Gastroesophageal sphincter (tissue), 4 donors: ENCODE results near the gene INPP4B. TPM values are rescaled to one million over a fixed set of nuclear protein-coding genes. Genes with fewer than 3 reads are reported as not detected.

Experiments
- ATAC-seq: fragments of 150-250 bp; one replicate; pipeline ENCODE4 v1.9.1; 2016; ENCODE audit warnings: mild to moderate bottlenecking, moderate library complexity
- H3K27ac ChIP-seq, 4 donors: fragments of 200-600 bp; sonication (generic) in 3 of 4; 1 replicate in 3 of 4; 2 replicates in 1 of 4; pipeline ENCODE4 v1.5.1; 2016 to 2019
- H3K27me3 ChIP-seq: fragments of 200-600 bp; sonication (generic); one replicate; pipeline ENCODE4 v1.5.1; 2019
- H3K36me3 ChIP-seq, 2 donors: fragments of 200-600 bp; sonication (generic); one replicate each; pipeline ENCODE4 v1.5.1; 2019; ENCODE audit warnings: control low read depth in 1 of 2
- H3K4me1 ChIP-seq, 3 donors: fragments of 200-600 bp; sonication (generic); 1 replicate in 2 of 3; 2 replicates in 1 of 3; pipeline ENCODE4 v1.5.1; 2016 to 2019; ENCODE audit warnings: control low read depth in 2 of 3
- H3K4me3 ChIP-seq, 2 donors: fragments of 200-600 bp; sonication (generic); one replicate each; pipeline ENCODE4 v1.5.1; 2019; ENCODE audit warnings: mild to moderate bottlenecking in 1 of 2, moderate library complexity in 1 of 2
- H3K9me3 ChIP-seq, 3 donors: fragments of 200-600 bp; sonication (generic); one replicate each; pipeline ENCODE4 v1.5.1; 2017 to 2019; ENCODE audit warnings: control low read depth in 2 of 3
- EP300 ChIP-seq: sonication (generic); formaldehyde crosslinking; IDR thresholded peaks from one replicate; pipeline ENCODE4 v1.6.1; 2017; ENCODE audit warnings: antibody characterized with exemption, mild to moderate bottlenecking
- POLR2A ChIP-seq, 2 donors: fragments of 450-650 bp; IDR thresholded peaks; one replicate each; pipeline ENCODE4 v1.6.1; 2017; ENCODE audit warnings: antibody characterized with exemption in 2 of 2, mild to moderate bottlenecking in 2 of 2, moderate library complexity in 1 of 2
- POLR2AphosphoS5 ChIP-seq: sonication (generic); formaldehyde crosslinking; IDR thresholded peaks from one replicate; pipeline ENCODE4 v1.6.1; 2017; ENCODE audit warnings: antibody characterized with exemption
- WGBS, 2 donors: methylation state at CpG; one replicate each; pipeline ENCODE4 v1.1.5; 2018; ENCODE audit warnings: low coverage in 1 of 2; 5-methylcytosine and 5-hydroxymethylcytosine counted together
- total RNA-seq, 4 donors: library from RNA; depleted of rRNA; stranded (reverse); fragments of >200 nt; gene quantifications; one replicate each; pipeline ENCODE4 v1.1.0, GENCODE V29; 2016
- TF ChIP-seq, protein P1 (sequence below), 4 experiments: fragments of 200-600 bp in 2 of 4; fragments of 450-650 bp in 2 of 4; sonication (generic) in 1 of 4; IDR thresholded peaks; one replicate each; pipeline ENCODE4 v1.5.1; 2017 to 2019; ENCODE audit warnings: antibody characterized with exemption in 4 of 4, mild to moderate bottlenecking in 2 of 4, moderate library complexity in 2 of 4

INPP4B gene
- total RNA-seq, 4 donors from 2014 or later: 17.6 to 63.8 (median 31.3) TPM

DNA sequence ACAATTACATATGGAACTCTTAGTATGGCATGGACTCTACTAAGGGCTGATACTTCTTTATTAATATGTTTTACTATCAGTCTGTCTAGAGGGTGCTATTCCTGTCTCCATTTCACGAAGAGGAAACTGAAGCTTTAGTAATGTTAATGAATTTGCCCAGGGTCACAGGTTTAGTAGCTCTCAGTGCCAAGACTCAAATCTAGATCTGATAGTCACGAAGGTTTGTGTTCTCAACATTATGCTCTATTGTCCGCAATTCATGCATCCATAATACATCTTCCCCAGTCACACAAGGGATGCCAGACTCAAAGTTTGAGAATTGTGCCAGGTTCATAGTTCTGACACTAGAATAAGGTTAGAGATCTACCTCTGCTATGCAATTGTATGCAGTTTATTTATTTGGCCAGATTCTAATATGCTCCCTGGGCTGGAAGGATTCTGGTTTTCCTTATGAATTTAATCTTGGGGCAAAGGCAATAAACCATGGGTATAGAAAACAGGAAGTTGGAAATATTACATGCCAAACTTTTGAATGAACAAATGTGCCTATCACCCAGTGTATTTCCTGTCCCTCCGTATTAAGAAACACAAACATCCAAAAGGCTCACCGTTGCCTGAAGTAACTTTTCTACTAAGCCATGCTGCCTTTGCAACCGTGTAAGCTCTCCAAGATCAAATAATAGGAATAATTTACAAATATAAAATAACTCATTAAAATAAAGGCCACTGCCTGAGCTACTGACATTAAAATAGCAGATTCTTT lies 478.5 kb downstream of the INPP4B start:
- no peaks in the 10 kb centered on the region for H3K36me3 ChIP-seq
- no peak overlapping the region for H3K27ac ChIP-seq
- peaks cover 0 to 16% (median under 1%) of the 10 kb centered on the region in 3 donors for H3K4me1 ChIP-seq
- ATAC-seq: no peak
- 57 to 80% methylated on average over 5 to 6 of the region's 6 CpGs for WGBS, 2 donors
- no peaks in the 10 kb centered on the region for H3K27me3 ChIP-seq
- no peak overlapping the region for H3K4me3 ChIP-seq
- H3K9me3 ChIP-seq: no peaks in the 10 kb centered on the region
- TF ChIP-seq POLR2A (IDR thresholded peaks at IDR 0.05) (no peak), EP300 (no peak), POLR2AphosphoS5 (no peak)
- TF ChIP-seq, protein P1, sequence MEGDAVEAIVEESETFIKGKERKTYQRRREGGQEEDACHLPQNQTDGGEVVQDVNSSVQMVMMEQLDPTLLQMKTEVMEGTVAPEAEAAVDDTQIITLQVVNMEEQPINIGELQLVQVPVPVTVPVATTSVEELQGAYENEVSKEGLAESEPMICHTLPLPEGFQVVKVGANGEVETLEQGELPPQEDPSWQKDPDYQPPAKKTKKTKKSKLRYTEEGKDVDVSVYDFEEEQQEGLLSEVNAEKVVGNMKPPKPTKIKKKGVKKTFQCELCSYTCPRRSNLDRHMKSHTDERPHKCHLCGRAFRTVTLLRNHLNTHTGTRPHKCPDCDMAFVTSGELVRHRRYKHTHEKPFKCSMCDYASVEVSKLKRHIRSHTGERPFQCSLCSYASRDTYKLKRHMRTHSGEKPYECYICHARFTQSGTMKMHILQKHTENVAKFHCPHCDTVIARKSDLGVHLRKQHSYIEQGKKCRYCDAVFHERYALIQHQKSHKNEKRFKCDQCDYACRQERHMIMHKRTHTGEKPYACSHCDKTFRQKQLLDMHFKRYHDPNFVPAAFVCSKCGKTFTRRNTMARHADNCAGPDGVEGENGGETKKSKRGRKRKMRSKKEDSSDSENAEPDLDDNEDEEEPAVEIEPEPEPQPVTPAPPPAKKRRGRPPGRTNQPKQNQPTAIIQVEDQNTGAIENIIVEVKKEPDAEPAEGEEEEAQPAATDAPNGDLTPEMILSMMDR (IDR thresholded peaks at IDR 0.05): no peak

DNA sequence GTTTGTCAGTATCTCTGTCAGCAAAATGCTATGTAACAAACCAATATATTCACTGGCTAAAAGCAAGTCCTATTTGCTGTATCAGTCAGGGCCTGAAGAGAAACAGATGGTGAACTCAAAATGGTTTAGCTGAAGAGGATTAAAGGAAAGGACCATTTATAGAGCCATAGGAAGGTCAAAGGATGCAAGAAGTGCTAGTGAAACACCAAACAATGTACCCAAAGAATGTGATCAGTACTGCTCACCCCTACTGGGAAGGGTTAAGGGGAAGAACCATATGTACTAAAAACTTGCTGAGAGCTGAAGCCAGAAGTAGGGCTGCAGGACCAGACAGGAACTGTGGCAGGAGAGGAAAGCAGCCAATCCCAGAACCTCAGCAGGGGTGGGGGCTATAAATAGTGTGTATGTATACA lies 479.3 kb downstream of the INPP4B start:
- no peak for TF ChIP-seq POLR2A (IDR thresholded peaks at IDR 0.05)
- no peak for TF ChIP-seq EP300
- TF ChIP-seq, protein P1 (IDR thresholded peaks at IDR 0.05): no peak
- TF ChIP-seq POLR2AphosphoS5: no peak
- H3K27ac ChIP-seq: no peak overlapping the region
- no peak overlapping the region for H3K4me3 ChIP-seq
- no peaks in the 10 kb centered on the region for H3K27me3 ChIP-seq
- H3K4me1 ChIP-seq: peaks cover 0 to 14% (median 0%) of the 10 kb centered on the region in 3 donors
- no peaks in the 10 kb centered on the region for H3K36me3 ChIP-seq
- no peaks in the 10 kb centered on the region for H3K9me3 ChIP-seq
- ATAC-seq: no peak

DNA sequence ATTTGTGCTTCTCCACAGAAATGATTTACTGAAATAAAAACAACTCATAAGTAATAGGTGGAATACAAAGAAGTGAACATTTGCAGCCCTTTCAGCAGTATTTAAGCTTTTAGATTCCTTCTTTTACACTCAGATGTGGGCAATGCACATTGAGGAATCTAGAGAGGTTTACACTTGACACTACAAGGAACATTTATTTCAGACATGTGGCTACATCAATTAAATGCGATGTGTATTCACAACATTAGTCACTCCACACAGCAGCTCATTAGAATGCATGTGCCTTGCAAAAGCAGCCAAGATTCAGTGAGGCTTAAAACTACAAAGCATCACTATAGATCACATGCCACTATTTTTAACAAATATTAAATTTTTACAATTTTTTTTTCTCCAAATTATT lies 480.7 kb downstream of the INPP4B start:
- H3K27me3 ChIP-seq: no peaks in the 10 kb centered on the region
- no peak overlapping the region for H3K27ac ChIP-seq
- no peaks in the 10 kb centered on the region for H3K36me3 ChIP-seq
- peaks cover 0 to 14% (median 0%) of the 10 kb centered on the region in 3 donors for H3K4me1 ChIP-seq
- no peak for ATAC-seq
- no peaks in the 10 kb centered on the region for H3K9me3 ChIP-seq
- no peak overlapping the region for H3K4me3 ChIP-seq
- 25 to 55% methylated on average over 1 of the region's 1 CpG for WGBS, 2 donors
- TF ChIP-seq EP300 (no peak), POLR2A (IDR thresholded peaks at IDR 0.05) (no peak), POLR2AphosphoS5 (no peak)
- TF ChIP-seq, protein P1 (IDR thresholded peaks at IDR 0.05): no peak

DNA sequence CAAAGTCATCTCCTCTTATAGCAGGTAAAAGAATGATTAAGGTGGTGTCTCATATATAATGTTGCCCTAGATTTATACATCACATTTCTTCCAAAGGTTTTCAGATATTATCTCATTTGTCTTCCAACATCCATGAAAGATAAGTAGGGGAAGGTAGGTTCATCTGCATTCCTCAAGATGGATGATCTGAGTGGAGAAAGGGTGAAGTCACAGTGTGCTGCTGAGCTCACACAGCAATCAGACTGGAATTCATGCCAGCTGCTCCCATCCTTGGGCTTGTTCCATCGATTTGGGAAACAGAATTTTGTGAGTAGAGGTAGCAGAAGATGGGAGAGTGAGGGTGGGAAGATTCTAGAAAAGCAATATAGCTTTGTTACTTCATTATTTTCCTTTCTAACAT lies 482.4 kb downstream of the INPP4B start:
- no peak for ATAC-seq
- Histone ChIP-seq H3K27ac (no peak overlapping the region), H3K4me3 (no peak overlapping the region), H3K4me1 (peaks cover 0 to 14% (median 0%) of the 10 kb centered on the region in 3 donors), H3K36me3 (no peaks in the 10 kb centered on the region), H3K27me3 (no peaks in the 10 kb centered on the region), H3K9me3 (no peaks in the 10 kb centered on the region)
- 67 to 100% methylated on average over 1 of the region's 1 CpG for WGBS, 2 donors
- no peak for TF ChIP-seq POLR2A (IDR thresholded peaks at IDR 0.05)
- TF ChIP-seq, protein P1 (IDR thresholded peaks at IDR 0.05): no peak
- TF ChIP-seq EP300: no peak
- no peak for TF ChIP-seq POLR2AphosphoS5

DNA sequence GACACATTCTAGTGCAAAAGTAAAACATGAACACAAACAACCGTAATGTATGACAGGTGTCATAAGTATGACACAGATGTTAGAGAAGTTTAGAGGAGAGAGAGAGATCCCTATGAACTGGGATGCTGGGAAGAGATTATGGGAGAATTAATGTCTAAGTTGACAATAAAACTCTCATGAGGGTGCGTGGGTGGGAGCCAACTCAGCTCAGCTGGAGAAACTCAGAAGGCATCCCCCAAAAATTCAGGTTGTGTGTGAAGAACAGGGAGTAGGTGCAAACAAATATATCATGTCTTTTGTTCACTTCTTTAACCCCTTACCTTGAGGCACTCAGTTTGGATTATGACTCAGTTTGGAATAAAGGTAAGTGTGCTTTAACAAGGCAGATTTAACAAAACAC lies 484.1 kb downstream of the INPP4B start:
- Histone ChIP-seq H3K27ac (no peak overlapping the region), H3K36me3 (no peaks in the 10 kb centered on the region), H3K9me3 (no peaks in the 10 kb centered on the region), H3K4me3 (no peak overlapping the region), H3K27me3 (no peaks in the 10 kb centered on the region), H3K4me1 (peaks cover 0 to 6% (median 0%) of the 10 kb centered on the region in 3 donors)
- no peak for TF ChIP-seq POLR2A (IDR thresholded peaks at IDR 0.05)
- TF ChIP-seq EP300: no peak
- no peak for TF ChIP-seq POLR2AphosphoS5
- TF ChIP-seq, protein P1 (IDR thresholded peaks at IDR 0.05): no peak
- 91 to 94% methylated on average over 2 of the region's 2 CpGs for WGBS, 2 donors
- ATAC-seq: no peak
